Esophagus muscularis mucosa (tissue), 4 donors: ENCODE data around the gene CHCHD6. TPM values are rescaled to one million over a fixed set of nuclear protein-coding genes. Genes with fewer than 3 reads are reported as not detected.

Experiments
- DNase-seq: peaks from one replicate; pipeline ENCODE4 v3.0.0-alpha.2; 2017; ENCODE audit errors: extremely low spot score
- H3K27ac ChIP-seq, 4 donors: fragments of 200-600 bp; sonication (generic); replicated peaks in 1 of 4; 1 replicate in 3 of 4; 2 replicates in 1 of 4; pipeline ENCODE4 v1.5.1; 2016 to 2019; ENCODE audit warnings: mild to moderate bottlenecking in 1 of 4
- H3K27me3 ChIP-seq, 4 donors: fragments of 200-600 bp; sonication (generic); one replicate each; pipeline versions ENCODE4 v1.5.1 to v1.6.0; 2016 to 2019
- H3K36me3 ChIP-seq, 4 donors: fragments of 200-600 bp; sonication (generic); one replicate each; pipeline ENCODE4 v1.5.1; 2016 to 2019
- H3K4me1 ChIP-seq, 4 donors: fragments of 200-600 bp; sonication (generic); one replicate each; pipeline ENCODE4 v1.5.1; 2016 to 2019
- H3K4me3 ChIP-seq, 4 donors: fragments of 200-600 bp; sonication (generic); 1 replicate in 2 of 4; 2 replicates in 2 of 4; pipeline ENCODE4 v1.5.1; 2016 to 2019; ENCODE audit warnings: mild to moderate bottlenecking in 4 of 4, moderate library complexity in 1 of 4
- H3K9me3 ChIP-seq, 4 donors: fragments of 200-600 bp; sonication (generic); 1 replicate in 3 of 4; 2 replicates in 1 of 4; pipeline ENCODE4 v1.5.1; 2016 to 2019
- CTCF ChIP-seq, 3 experiments: fragments of 200-600 bp in 2 of 3; fragments of 450-650 bp in 1 of 3; sonication (generic) in 2 of 3; IDR thresholded peaks; one replicate each; pipeline ENCODE4 v1.5.1; 2017 to 2019; ENCODE audit warnings: antibody characterized with exemption in 3 of 3, mild to moderate bottlenecking in 2 of 3, moderate library complexity in 1 of 3
- EP300 ChIP-seq: sonication (generic); formaldehyde crosslinking; IDR thresholded peaks from one replicate; pipeline ENCODE4 v1.6.1; 2017; ENCODE audit warnings: antibody characterized with exemption
- POLR2A ChIP-seq: fragments of 450-650 bp; IDR thresholded peaks from one replicate; pipeline ENCODE4 v1.6.1; 2017; ENCODE audit warnings: antibody characterized with exemption, moderate library complexity, mild to moderate bottlenecking, low read depth
- POLR2AphosphoS5 ChIP-seq, 2 donors: sonication (generic); formaldehyde crosslinking; IDR thresholded peaks; one replicate each; pipeline ENCODE4 v1.6.1; 2017; ENCODE audit warnings: antibody characterized with exemption in 2 of 2
- WGBS: methylation state at CpG from one replicate; pipeline ENCODE4 v1.1.5; 2018; 5-methylcytosine and 5-hydroxymethylcytosine counted together
- intact Hi-C: fragments of 100-400 bp; cut with DNase I; formaldehyde crosslinking; loops from one replicate; pipeline ENCODE4 v1.15.1; 2023
- total RNA-seq, 4 donors: library from RNA; depleted of rRNA; stranded (reverse); fragments of >200 nt; gene quantifications; one replicate each; pipeline versions ENCODE4 v1.1.0 to v1.2.1, GENCODE V29; 2016

Gene CHCHD6
- total RNA-seq, 4 donors from 2014 or later: 10.3 to 13.4 (median 12.1) TPM

GRCh38 chr3:126960604-126960995, 256.6 kb downstream of the CHCHD6 start:
- intact Hi-C loops: no loop called here
- Histone ChIP-seq H3K4me3 (no peak overlapping the region), H3K36me3 (peaks cover 0 to 20% (median 10%) of the 10 kb centered on the region in 4 donors), H3K9me3 (no peaks in the 10 kb centered on the region), H3K27me3 (no peaks in the 10 kb centered on the region), H3K4me1 (peaks cover 17 to 21% (median 19%) of the 10 kb centered on the region in 4 donors), H3K27ac (no peak overlapping the region)
- WGBS: 85% methylated on average over 17 of the region's 17 CpGs
- no peak for DNase-seq
- TF ChIP-seq POLR2AphosphoS5 (IDR thresholded peaks at IDR 0.05): no peak
- TF ChIP-seq POLR2A: no peak
- TF ChIP-seq CTCF (IDR thresholded peaks at IDR 0.05): no peak
- TF ChIP-seq EP300: no peak

- H3K36me3 ChIP-seq: peaks cover 0 to 20% (median 10%) of the 10 kb centered on the region in 4 donors
- intact Hi-C loops: no loop called here
- H3K4me1 ChIP-seq: peaks cover 17 to 21% (median 19%) of the 10 kb centered on the region in 4 donors
- DNase-seq: peak; percentile 95
- TF ChIP-seq CTCF (IDR thresholded peaks at IDR 0.05) (no peak), POLR2A (no peak), EP300 (no peak), POLR2AphosphoS5 (IDR thresholded peaks at IDR 0.05) (no peak)
- H3K27me3 ChIP-seq: no peaks in the 10 kb centered on the region
- H3K27ac ChIP-seq: peak overlapping the region in 3 of 4 donors; percentile 20 to 39 (median 30)
- whole genome bisulfite sequencing: 66% methylated on average over 6 of the region's 8 CpGs
- H3K4me3 ChIP-seq: no peak overlapping the region
- no peaks in the 10 kb centered on the region for H3K9me3 ChIP-seq
These were observed 257.3 kb downstream of the CHCHD6 start for GRCh38 chr3:126961191-126961790.

DNA sequence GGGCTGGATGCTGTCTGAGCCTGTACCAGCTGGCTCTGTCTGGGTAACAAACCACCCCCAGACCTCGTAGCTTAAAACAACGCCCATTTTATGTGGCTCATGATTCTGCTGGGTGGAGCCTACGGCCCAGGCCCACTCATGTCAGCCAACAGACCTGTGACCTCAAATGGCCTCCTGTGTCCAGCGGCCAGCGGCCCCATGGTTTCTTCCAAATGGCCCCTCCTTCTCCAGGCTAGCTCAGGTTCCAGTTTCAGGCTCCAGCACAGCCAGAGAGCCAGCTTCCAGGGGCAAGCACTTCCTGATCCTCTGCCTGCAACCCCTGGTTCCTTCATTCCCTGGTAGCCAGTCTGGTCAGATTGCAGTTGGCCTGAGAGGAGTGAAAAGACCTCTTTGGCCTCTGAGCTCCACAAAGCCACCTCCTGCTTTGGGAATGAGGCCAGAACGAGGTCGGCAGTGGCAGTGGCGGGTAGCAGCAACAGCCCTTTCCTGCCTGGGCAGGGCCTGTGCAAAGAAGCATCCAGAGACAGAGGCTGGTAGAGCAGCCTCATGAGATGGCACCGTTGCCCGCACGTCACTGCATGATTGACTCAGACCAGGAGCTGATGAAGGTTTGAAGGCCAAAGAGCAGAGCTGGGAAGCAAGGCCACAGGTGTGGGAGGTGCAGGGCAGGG, 257.9 kb downstream of the CHCHD6 start:
- Histone ChIP-seq H3K36me3 (peaks cover 0 to 20% (median 10%) of the 10 kb centered on the region in 4 donors), H3K4me3 (no peak overlapping the region), H3K27ac (peak overlapping the region in 3 of 4 donors; percentile 20 to 39 (median 30)), H3K27me3 (no peaks in the 10 kb centered on the region), H3K4me1 (peaks cover 17 to 21% (median 19%) of the 10 kb centered on the region in 4 donors), H3K9me3 (no peaks in the 10 kb centered on the region)
- WGBS: 81% methylated on average over 8 of the region's 11 CpGs
- TF ChIP-seq CTCF (IDR thresholded peaks at IDR 0.05) (no peak), POLR2AphosphoS5 (IDR thresholded peaks at IDR 0.05) (no peak), POLR2A (no peak), EP300 (no peak)
- intact Hi-C loops: no loop called here
- no peak for DNase-seq

DNA sequence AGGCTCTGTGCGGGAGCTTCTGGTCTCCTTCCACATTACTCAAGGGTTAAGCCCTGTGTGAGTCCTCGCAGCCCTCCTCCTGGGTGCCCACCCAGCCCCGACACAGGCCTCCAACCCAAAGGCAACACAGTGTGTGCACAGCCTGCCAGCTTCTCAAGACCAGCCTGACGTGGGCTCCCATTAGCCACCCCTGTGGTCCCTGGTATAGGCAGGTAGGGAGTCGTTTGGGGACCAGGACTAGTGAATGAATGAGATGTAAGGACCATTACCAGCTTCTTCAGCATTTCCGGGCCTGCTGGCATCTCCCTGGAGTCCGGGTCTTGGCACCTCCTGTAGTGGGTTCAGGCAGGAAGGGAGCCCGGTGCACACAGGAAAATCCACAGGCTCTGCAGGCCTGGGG, 258.7 kb downstream of the CHCHD6 start:
- Histone ChIP-seq H3K9me3 (no peaks in the 10 kb centered on the region), H3K4me1 (peaks cover 17 to 21% (median 19%) of the 10 kb centered on the region in 4 donors), H3K4me3 (no peak overlapping the region), H3K27ac (no peak overlapping the region), H3K27me3 (no peaks in the 10 kb centered on the region), H3K36me3 (peaks cover 0 to 16% (median 5%) of the 10 kb centered on the region in 4 donors)
- intact Hi-C loops: no loop called here
- TF ChIP-seq POLR2AphosphoS5 (IDR thresholded peaks at IDR 0.05) (no peak), EP300 (no peak), POLR2A (no peak), CTCF (IDR thresholded peaks at IDR 0.05) (no peak)
- DNase-seq: no peak
- 97% methylated on average over 6 of the region's 8 CpGs for WGBS
